DOHH2 (cell line): Measurements from ENCODE around the gene MIER3.
A peak's percentile ranks its signal among the peaks of the same experiment; 100 is the strongest.

Experiments
- H3F3A ChIP-seq: fragments of 200-600 bp; sonication (generic), shearing (Covaris generic); 2 replicates; pipeline ENCODE4 v1.6.0; 2016; ENCODE audit warnings: antibody characterized with exemption, mild to moderate bottlenecking; ENCODE audit not compliant: control insufficient read depth, insufficient read depth
- H3K27ac ChIP-seq: fragments of 200-600 bp; sonication (generic); 2 replicates; pipeline ENCODE4 v1.5.1; 2014; ENCODE audit warnings: low read depth, mild to moderate bottlenecking, low read length, moderate library complexity
- H3K27me3 ChIP-seq: fragments of 200-600 bp; sonication (generic); 2 replicates; pipeline ENCODE4 v1.6.1; 2014; ENCODE audit warnings: mild to moderate bottlenecking, low read length, mixed read lengths; ENCODE audit not compliant: control insufficient read depth
- H3K36me3 ChIP-seq: fragments of 200-600 bp; sonication (generic); 2 replicates; pipeline ENCODE4 v1.6.1; 2014; ENCODE audit warnings: mild to moderate bottlenecking, low read length, moderate library complexity, mixed read lengths; ENCODE audit not compliant: control insufficient read depth
- H3K4me1 ChIP-seq: fragments of 200-600 bp; sonication (generic); 2 replicates; pipeline ENCODE4 v1.6.1; 2014; ENCODE audit warnings: mild to moderate bottlenecking, low read length, mixed read lengths; ENCODE audit not compliant: control insufficient read depth
- H3K4me2 ChIP-seq: fragments of 200-600 bp; sonication (generic); 2 replicates; pipeline ENCODE4 v1.6.0; 2014; ENCODE audit warnings: mild to moderate bottlenecking, low read length, moderate library complexity
- H3K4me3 ChIP-seq: fragments of 200-600 bp; sonication (generic); 2 replicates; pipeline ENCODE4 v1.5.1; 2014; ENCODE audit warnings: mild to moderate bottlenecking, low read length, mixed read lengths
- H3K79me2 ChIP-seq: fragments of 200-600 bp; sonication (generic); 2 replicates; pipeline ENCODE4 v1.6.1; 2014; ENCODE audit warnings: mild to moderate bottlenecking, low read length, mixed read lengths; ENCODE audit not compliant: control insufficient read depth
- H3K9me2 ChIP-seq: fragments of 200-600 bp; sonication (generic); replicated peaks from 2 replicates; pipeline ENCODE4 v1.6.1; 2014; ENCODE audit warnings: mild to moderate bottlenecking, low read length, mixed read lengths; ENCODE audit not compliant: control insufficient read depth
- H3K9me3 ChIP-seq: fragments of 200-600 bp; sonication (generic); 2 replicates; pipeline ENCODE4 v1.6.1; 2014; ENCODE audit warnings: antibody characterized with exemption, low read length, mixed read lengths; ENCODE audit not compliant: control insufficient read depth, insufficient read depth
- H4K20me1 ChIP-seq: fragments of 200-600 bp; sonication (generic); 2 replicates; pipeline ENCODE4 v1.6.0; 2014; ENCODE audit warnings: low read depth, mild to moderate bottlenecking, antibody characterized with exemption, low read length, moderate library complexity; ENCODE audit not compliant: control insufficient read depth, insufficient read depth
- EZH2phosphoT487 ChIP-seq: fragments of 200-600 bp; sonication (generic); IDR thresholded peaks from 2 replicates; pipeline ENCODE4 v1.6.1; 2017; ENCODE audit warnings: borderline replicate concordance, mild to moderate bottlenecking, antibody characterized with exemption, low read length, moderate library complexity, mixed read lengths
- TF ChIP-seq, protein P1 (sequence below): fragments of 200-600 bp; sonication (generic); IDR thresholded peaks from one replicate; pipeline ENCODE4 v1.5.1; 2014; ENCODE audit warnings: antibody characterized with exemption, mild to moderate bottlenecking, low read depth, low read length; ENCODE audit not compliant: poor library complexity, severe bottlenecking

MIER3 gene, protein sequence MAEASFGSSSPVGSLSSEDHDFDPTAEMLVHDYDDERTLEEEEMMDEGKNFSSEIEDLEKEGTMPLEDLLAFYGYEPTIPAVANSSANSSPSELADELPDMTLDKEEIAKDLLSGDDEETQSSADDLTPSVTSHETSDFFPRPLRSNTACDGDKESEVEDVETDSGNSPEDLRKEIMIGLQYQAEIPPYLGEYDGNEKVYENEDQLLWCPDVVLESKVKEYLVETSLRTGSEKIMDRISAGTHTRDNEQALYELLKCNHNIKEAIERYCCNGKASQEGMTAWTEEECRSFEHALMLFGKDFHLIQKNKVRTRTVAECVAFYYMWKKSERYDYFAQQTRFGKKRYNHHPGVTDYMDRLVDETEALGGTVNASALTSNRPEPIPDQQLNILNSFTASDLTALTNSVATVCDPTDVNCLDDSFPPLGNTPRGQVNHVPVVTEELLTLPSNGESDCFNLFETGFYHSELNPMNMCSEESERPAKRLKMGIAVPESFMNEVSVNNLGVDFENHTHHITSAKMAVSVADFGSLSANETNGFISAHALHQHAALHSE

DNA sequence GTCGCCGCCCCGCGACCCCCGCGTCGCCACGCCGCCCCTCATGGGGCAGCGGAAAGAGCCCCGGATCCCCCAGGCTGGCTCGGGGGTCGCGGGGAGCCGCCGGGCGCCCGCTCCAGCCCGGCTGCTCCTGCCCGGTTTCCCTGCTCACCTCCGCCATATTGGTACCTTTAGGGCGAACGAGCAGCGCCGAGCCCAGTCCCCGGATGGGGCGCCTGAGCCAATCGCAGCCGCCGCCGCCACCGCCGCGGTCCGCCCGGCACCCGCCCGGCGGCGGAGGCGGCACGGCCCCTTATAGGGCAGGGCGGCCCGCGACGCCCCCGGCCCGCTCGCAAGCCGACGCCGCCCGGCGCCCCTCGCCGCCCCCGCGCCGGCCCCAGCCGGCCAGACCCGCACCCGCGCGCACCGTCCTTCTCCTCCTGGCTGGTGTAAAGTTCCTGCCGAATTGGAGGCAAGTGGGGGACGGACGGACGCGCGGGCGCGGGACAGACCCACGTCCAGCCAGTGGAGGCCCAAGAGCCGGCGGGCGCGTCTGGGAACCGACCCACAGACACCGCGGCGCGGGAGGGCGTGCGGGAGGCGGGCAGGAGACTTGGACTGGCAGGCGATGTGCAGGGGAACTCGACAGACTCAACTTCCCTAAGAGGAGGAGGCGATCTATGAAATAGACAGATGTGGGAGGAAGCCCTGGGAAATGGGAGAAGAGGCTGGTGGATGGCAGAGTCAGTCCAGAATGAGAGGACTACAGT, at the start of gene MIER3:
TSS of gene MIER3 (minus strand) at position 178 of the 746 bp plus-strand sequence. CDS start at position 157, 21 bp downstream.
- Histone ChIP-seq H3K79me2 (peaks cover 31% of the 10 kb centered on the region), H3K4me3 (peak within 1 kb of the TSS; percentile 91), H3K27me3 (peaks cover 35% of the 10 kb centered on the region), H3F3A (no peaks in the 10 kb centered on the region), H3K27ac (peak within 1 kb of the TSS; percentile 36; the same call in 1 of the 2 replicates), H3K4me1 (peaks cover 18% of the 10 kb centered on the region), H3K36me3 (peaks cover 28% of the 10 kb centered on the region), H4K20me1 (peaks cover 10% of the 10 kb centered on the region), H3K9me2 (no peaks in the 10 kb centered on the region; the same call in 1 of the 2 replicates), H3K4me2 (peak within 1 kb of the TSS; percentile 96), H3K9me3 (no peaks in the 10 kb centered on the region)
- TF ChIP-seq EZH2phosphoT487, result no peak
- TF ChIP-seq, protein P1, sequence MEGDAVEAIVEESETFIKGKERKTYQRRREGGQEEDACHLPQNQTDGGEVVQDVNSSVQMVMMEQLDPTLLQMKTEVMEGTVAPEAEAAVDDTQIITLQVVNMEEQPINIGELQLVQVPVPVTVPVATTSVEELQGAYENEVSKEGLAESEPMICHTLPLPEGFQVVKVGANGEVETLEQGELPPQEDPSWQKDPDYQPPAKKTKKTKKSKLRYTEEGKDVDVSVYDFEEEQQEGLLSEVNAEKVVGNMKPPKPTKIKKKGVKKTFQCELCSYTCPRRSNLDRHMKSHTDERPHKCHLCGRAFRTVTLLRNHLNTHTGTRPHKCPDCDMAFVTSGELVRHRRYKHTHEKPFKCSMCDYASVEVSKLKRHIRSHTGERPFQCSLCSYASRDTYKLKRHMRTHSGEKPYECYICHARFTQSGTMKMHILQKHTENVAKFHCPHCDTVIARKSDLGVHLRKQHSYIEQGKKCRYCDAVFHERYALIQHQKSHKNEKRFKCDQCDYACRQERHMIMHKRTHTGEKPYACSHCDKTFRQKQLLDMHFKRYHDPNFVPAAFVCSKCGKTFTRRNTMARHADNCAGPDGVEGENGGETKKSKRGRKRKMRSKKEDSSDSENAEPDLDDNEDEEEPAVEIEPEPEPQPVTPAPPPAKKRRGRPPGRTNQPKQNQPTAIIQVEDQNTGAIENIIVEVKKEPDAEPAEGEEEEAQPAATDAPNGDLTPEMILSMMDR, result no peak

DNA sequence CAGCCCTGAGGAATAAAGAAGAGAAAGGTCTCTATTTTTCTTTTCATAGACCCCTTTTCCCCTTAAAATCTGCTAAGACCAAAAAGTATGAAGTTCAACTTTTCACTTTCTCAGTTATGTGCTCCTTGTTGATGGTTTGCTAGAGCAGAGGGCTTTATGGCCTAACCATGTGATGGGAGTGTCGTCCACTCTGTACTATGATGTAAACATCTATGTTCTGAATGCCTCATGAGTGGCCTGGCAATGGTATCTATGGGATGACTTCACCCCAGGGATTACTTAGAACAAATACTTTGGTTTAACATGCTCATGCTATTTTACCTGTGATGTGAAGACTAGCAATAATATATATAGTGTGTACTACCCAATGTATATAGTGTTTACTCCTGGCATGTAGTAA, 43.7 kb upstream of the MIER3 start:
- TF ChIP-seq, protein P1, result no peak
- no peaks in the 10 kb centered on the region for H3K9me2 ChIP-seq
- no peak overlapping the region for H3K4me3 ChIP-seq
- no peaks in the 10 kb centered on the region for H3K9me3 ChIP-seq
- no peak overlapping the region for H3K27ac ChIP-seq
- no peaks in the 10 kb centered on the region for H4K20me1 ChIP-seq
- peaks cover 11% of the 10 kb centered on the region for H3K27me3 ChIP-seq
- no peaks in the 10 kb centered on the region for H3F3A ChIP-seq
- H3K4me2 ChIP-seq, result no peak overlapping the region
- no peaks in the 10 kb centered on the region for H3K4me1 ChIP-seq
- no peaks in the 10 kb centered on the region for H3K79me2 ChIP-seq
- no peaks in the 10 kb centered on the region for H3K36me3 ChIP-seq

DNA sequence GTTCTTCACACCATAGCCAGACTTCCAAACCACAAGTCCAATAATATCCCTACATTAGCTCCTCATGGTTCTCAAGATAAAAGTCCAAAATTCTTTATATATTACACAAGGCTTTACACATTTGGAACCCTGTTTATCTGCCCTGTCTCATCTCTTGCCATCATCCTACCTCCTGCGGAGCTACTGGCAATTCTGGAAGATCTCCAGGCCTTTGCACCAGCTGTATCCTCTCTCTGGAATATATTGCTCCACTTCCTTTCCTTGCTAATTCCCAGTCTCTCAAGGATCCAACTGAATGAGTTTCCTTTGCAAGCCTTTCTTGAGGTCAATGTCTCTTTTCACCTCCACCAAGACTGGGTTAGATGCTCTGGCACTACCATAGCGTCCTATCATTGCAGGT, 41.3 kb upstream of the MIER3 start:
- H3F3A ChIP-seq, result no peaks in the 10 kb centered on the region

More for the DNA sequence above, 41.3 kb upstream of the MIER3 start:
- Histone ChIP-seq H3K4me2 (no peak overlapping the region), H3K27me3 (peaks cover 9% of the 10 kb centered on the region; the same call in 1 of the 2 replicates), H4K20me1 (no peaks in the 10 kb centered on the region), H3K9me2 (no peaks in the 10 kb centered on the region), H3K9me3 (no peaks in the 10 kb centered on the region), H3K79me2 (no peaks in the 10 kb centered on the region), H3K4me1 (no peaks in the 10 kb centered on the region), H3K36me3 (no peaks in the 10 kb centered on the region), H3K27ac (no peak overlapping the region), H3K4me3 (no peak overlapping the region)
- no peak for TF ChIP-seq EZH2phosphoT487
- TF ChIP-seq, protein P1, result no peak
